Lower leg skin (tissue), 4 donors: ENCODE results near the gene TWIST2. TPM values are rescaled to one million over a fixed set of nuclear protein-coding genes. Genes with fewer than 3 reads are reported as not detected.

Experiments used
- DNase-seq, 2 donors: peaks; one replicate each; pipeline ENCODE4 v3.0.0-alpha.2; 2019; ENCODE audit warnings: low spot score in 2 of 2
- H3K4me3 ChIP-seq: fragments of 200-600 bp; sonication (generic); 2 replicates; pipeline ENCODE4 v1.5.1; 2017; ENCODE audit warnings: mild to moderate bottlenecking, low read depth; ENCODE audit not compliant: poor library complexity, severe bottlenecking
- POLR2A ChIP-seq, 2 donors: fragments of 450-650 bp; IDR thresholded peaks; one replicate each; pipeline ENCODE4 v1.6.1; 2016 to 2017; ENCODE audit warnings: antibody characterized with exemption in 2 of 2, mild to moderate bottlenecking in 1 of 2, moderate library complexity in 1 of 2
- WGBS, 2 donors: methylation state at CpG; one replicate each; pipeline ENCODE4 v1.1.5; 2018; 5-methylcytosine and 5-hydroxymethylcytosine counted together
- intact Hi-C: fragments of 100-400 bp; cut with DNase I; formaldehyde crosslinking; loops from one replicate; pipeline ENCODE4 v1.15.0; 2023; ENCODE audit warnings: low total_unique reads
- total RNA-seq, 4 donors: library from RNA; depleted of rRNA; stranded (reverse); fragments of >200 nt; gene quantifications; one replicate each; pipeline ENCODE4 v1.1.0, GENCODE V29; 2016
- TF ChIP-seq, protein P1 (sequence below), 3 donors: fragments of 450-650 bp; IDR thresholded peaks; one replicate each; pipeline ENCODE4 v1.5.1; 2016; ENCODE audit warnings: antibody characterized with exemption in 3 of 3, mild to moderate bottlenecking in 3 of 3, moderate library complexity in 2 of 3

TWIST2 gene
- total RNA-seq, 4 donors from 2014 or later: 36.5 to 47.8 (median 38.5) TPM

DNA sequence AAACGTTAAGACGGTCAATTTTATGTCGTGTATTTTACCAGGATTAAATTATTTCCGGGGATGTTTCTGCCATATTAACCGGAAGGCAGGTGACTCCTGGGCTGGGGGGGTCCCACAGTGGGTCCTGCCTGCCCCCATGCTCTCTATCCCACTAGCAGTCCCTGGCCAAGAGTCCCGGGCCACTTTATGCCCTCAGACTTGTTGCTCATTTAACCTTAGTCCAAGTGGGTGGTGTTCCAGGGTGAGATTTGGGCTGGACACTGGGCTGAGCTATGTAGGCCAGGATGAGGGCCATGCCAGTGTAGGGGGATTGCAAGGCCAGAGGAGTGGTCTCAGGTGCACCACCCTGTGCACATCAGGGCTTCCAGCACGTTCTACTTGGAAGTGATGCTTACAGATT is 24.1 kb downstream of the TWIST2 start:
- 62 to 77% methylated on average over 7 of the region's 7 CpGs for WGBS, 2 donors
- intact Hi-C loops: no loop called here
- no peak overlapping the region for H3K4me3 ChIP-seq
- DNase-seq: peak in 1 of 2 donors; percentile 56
- TF ChIP-seq POLR2A (IDR thresholded peaks at IDR 0.05): no peak
- TF ChIP-seq, protein P1, sequence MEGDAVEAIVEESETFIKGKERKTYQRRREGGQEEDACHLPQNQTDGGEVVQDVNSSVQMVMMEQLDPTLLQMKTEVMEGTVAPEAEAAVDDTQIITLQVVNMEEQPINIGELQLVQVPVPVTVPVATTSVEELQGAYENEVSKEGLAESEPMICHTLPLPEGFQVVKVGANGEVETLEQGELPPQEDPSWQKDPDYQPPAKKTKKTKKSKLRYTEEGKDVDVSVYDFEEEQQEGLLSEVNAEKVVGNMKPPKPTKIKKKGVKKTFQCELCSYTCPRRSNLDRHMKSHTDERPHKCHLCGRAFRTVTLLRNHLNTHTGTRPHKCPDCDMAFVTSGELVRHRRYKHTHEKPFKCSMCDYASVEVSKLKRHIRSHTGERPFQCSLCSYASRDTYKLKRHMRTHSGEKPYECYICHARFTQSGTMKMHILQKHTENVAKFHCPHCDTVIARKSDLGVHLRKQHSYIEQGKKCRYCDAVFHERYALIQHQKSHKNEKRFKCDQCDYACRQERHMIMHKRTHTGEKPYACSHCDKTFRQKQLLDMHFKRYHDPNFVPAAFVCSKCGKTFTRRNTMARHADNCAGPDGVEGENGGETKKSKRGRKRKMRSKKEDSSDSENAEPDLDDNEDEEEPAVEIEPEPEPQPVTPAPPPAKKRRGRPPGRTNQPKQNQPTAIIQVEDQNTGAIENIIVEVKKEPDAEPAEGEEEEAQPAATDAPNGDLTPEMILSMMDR (IDR thresholded peaks at IDR 0.05): no peak

DNA sequence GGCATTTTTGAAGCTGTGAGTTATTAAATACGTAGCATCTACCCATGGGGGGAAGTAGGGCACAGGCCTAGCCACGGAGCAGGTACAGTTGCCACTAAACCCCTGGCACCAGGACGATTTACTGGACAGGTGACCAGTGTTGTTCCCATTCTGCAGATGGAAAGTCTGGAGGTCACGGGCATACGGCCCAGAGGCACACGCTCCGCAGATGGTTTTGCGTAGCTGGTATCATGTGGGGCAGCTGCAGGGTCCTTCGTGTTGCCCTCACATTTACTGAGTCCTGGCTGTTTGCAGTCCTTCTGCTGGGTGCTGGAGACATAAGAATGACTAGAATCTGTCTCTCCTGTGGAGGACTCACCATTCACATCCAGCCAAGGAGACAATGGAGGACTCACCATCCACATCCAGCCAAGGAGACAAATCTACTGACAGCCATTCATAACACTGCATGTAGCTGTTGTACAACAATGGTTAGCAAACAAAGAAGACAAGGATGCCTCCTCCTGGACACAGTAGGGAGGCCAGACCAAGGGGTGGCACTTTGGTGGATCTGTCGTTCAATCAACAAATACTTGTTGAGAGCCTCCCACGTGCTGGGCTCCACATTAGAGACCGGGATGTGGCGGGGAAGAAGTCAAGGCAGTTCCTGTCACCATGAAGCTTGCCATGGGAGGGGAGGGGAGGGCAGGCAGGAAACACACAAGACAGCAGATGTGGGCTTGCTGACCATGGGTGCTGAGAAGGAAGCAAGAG is 24.9 kb downstream of the TWIST2 start:
- no peak overlapping the region for H3K4me3 ChIP-seq
- TF ChIP-seq, protein P1 (IDR thresholded peaks at IDR 0.05): no peak
- TF ChIP-seq POLR2A (IDR thresholded peaks at IDR 0.05): no peak
- intact Hi-C loops: no loop called here
- DNase-seq: peak in 1 of 2 donors; percentile 76
- 77 to 79% methylated on average over 13 of the region's 13 CpGs for WGBS, 2 donors

DNA sequence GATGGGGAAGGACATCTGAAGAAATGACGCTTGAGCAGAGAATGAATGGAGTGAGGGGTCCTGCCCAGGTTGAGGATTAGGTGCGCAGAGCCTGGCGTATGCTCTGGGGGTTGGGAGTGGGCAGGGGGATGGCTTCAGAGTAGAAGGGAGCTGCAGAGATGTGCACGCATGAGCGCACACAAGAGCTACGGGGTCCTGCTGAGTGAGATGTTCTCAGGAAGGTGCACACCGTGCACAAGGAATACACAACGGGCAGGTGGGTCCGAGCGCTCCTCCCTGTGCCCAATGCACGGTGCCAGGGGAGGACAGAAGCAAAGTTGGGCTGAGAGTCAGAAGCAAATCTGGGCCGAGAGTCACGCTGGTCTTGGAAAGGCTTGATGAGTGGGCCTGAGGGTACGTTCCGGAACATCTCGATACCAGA is 25.5 kb downstream of the TWIST2 start:
- intact Hi-C loops: no loop called here
- peak in 1 of 2 donors; percentile 77 for DNase-seq
- WGBS, 2 donors: 74 to 78% methylated on average over 16 of the region's 16 CpGs
- H3K4me3 ChIP-seq: no peak overlapping the region
- no peak for TF ChIP-seq POLR2A (IDR thresholded peaks at IDR 0.05)
- TF ChIP-seq, protein P1 (IDR thresholded peaks at IDR 0.05): no peak

DNA sequence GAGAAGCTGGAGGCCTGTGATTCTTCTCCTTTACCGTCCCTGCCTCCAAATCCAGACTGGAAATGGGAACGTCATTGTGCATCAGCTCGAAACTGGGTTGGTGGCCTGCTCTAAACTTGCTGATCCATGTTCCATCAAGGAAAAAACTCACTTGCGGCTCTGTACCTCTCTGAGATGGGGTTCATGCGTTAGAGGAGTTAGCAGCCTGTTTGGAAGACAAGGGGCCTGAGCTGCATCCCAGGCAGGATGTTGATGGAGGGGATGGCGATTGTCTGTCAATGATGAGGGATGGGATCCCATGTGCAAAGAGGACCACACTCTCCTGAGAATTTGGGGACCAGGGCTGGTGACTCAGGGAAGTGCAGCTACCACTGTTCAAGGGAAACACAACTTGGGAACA is 26.0 kb downstream of the TWIST2 start:
- intact Hi-C loops: no loop called here
- H3K4me3 ChIP-seq: no peak overlapping the region
- no peak for TF ChIP-seq POLR2A (IDR thresholded peaks at IDR 0.05)
- TF ChIP-seq, protein P1 (IDR thresholded peaks at IDR 0.05): no peak
- 77 to 89% methylated on average over 6 of the region's 6 CpGs for WGBS, 2 donors
- peak in 1 of 2 donors; percentile 62 for DNase-seq

DNA sequence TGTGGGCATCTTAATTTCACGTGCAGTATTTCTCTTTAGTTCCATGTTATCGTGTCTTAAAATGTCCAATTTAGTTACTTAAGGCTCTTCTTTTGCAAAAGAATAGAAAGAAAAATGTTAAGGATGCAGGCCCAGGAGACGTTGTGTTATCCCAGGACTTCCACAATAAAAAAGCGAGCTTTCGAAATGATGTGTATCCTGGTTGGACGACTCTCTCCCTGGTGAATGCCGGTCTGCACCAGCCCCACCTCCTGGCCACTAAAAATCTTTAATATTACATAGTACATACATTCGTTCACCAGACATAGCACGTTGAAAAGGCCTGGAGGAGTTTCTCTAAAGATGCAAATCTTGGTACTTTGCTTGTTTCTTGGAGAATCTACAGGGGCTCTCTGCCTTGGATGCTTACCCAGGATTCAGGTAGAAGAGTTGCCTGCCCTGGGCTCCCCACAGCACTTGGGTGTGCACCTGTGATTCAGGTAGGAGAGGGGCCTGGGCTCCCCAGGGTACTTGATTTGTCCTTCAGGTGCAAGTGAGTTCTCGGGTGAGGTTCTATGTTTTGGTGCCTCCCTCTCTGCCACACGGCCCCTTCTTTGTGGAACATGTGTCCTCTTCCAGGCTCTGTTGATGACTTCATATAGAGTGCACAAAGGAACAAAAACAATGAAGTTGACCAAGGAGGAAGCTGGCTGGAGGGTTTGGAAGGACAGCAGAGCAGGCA is 26.6 kb downstream of the TWIST2 start:
- no peak overlapping the region for H3K4me3 ChIP-seq
- peak in 1 of 2 donors; percentile 77 for DNase-seq
- WGBS, 2 donors: 61 to 65% methylated on average over 11 of the region's 11 CpGs
- intact Hi-C loops: no loop called here
- TF ChIP-seq, protein P1 (IDR thresholded peaks at IDR 0.05): no peak
- no peak for TF ChIP-seq POLR2A (IDR thresholded peaks at IDR 0.05)
